Measurements from ENCODE around the gene DENND1B. TPM values are rescaled to one million over a fixed set of nuclear protein-coding genes. Genes with fewer than 3 reads are reported as not detected.

Gene DENND1B
- total RNA-seq, 1 donor from 2014 or later: 10.2 TPM

DNA sequence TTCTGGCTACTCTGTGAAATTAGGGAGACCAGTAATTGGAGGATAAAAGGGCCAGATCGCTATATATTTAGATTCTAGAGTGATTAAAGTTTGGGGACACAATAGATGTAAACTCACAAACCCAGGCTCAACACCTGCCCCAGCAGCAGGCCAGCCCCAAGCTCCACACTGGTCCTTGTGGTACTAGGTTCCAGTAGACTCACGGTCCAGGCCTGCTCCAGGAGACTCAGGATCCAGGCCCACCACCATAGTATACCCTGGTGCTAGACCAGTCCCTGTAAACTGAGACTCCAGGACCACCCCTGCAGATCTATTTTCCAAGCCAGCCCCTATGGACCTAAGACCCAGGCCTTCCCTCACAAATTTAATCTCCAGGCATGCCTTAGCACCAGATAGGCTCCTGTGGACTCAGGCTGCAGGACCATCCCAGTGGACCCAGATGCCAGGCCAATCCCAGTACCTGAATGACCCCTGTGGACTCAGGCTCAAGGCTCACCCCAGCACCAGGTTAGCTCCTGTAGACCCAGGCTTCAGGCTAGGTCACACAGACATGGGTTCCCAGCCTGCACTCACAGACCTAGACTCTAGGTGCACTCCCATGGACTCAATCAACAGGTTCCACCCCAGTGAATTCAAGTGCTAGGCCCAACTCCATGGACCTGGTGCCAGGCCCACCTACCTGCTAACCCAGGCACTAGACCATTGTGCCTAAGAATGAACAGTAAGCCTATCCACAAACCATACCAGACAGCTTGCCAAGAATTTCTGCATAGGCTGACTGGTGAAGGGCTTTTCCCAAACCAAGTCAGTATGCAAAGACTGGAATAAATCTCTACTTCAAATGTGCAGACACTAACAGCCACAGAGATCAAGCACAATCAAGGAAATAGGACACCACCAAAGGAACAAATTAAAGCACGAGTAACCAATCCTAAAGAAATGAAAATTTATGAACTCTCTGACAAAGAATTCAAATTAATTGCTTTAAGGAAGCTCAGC is 13.8 kb upstream of the DENND1B start:
- Mint-ChIP-seq H3K36me3 (ENCODE audit: unreplicated experiment) (no peaks in the 10 kb centered on the region), H3K9me3 (ENCODE audit: unreplicated experiment) (no peaks in the 10 kb centered on the region), H3K4me1 (ENCODE audit: unreplicated experiment) (peaks cover 24% of the 10 kb centered on the region), H3K27me3 (ENCODE audit: unreplicated experiment) (no peaks in the 10 kb centered on the region), H3K4me3 (ENCODE audit: unreplicated experiment) (no peak overlapping the region), H3K27ac (ENCODE audit: unreplicated experiment) (peak overlapping the region; percentile 6)
- TF ChIP-seq, protein P1, sequence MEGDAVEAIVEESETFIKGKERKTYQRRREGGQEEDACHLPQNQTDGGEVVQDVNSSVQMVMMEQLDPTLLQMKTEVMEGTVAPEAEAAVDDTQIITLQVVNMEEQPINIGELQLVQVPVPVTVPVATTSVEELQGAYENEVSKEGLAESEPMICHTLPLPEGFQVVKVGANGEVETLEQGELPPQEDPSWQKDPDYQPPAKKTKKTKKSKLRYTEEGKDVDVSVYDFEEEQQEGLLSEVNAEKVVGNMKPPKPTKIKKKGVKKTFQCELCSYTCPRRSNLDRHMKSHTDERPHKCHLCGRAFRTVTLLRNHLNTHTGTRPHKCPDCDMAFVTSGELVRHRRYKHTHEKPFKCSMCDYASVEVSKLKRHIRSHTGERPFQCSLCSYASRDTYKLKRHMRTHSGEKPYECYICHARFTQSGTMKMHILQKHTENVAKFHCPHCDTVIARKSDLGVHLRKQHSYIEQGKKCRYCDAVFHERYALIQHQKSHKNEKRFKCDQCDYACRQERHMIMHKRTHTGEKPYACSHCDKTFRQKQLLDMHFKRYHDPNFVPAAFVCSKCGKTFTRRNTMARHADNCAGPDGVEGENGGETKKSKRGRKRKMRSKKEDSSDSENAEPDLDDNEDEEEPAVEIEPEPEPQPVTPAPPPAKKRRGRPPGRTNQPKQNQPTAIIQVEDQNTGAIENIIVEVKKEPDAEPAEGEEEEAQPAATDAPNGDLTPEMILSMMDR (IDR thresholded peaks at IDR 0.05): no peak
- no peak for DNase-seq (ENCODE audit: extremely low spot score, unreplicated experiment)

DNA sequence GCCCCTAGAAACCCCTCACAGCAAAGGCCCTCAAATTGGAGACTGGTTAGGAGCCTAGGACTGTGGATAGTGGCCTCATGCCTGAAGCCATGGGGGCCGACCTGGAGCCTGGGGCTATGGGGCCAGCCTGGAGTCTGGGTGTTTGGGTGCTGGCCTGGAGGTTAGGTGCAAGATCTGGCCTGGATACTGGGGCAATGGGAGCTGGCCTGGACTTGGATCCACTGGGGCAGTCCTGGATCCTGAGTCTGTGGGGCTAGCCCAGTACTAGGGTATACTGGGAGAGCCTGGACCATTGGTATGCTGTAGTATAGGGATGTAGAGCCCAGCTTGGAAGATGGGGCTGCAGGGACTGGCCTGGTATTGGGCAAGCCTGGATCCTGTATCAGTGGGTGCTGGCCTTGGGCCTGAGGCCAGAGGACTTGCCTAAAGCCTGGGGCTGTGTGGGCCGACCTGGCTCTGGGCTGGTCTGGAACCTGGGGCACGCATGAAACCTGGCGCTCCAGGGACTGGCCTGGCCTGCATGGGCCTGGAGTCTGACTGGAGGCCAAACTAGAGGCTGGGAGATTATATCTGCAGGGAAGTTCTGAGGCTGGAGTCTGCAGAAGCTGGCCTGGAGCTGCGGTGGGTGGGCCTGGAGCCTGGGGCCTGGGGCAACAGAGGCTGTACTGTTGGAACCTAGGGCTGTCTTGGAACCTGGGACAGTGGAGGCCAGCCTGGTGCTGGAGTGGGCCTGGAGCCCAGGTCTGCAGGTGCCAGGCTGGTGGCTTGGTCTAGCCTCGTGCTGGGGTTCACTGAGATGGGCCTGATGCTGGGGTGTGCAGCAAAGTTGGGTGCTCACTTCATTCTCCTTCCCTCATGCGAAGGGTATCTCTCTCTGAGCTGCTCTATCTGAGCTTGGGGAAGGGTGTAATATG is 12.6 kb upstream of the DENND1B start:
- H3K27ac Mint-ChIP-seq (ENCODE audit: unreplicated experiment): no peak overlapping the region
- DNase-seq (ENCODE audit: extremely low spot score, unreplicated experiment): no peak
- H3K9me3 Mint-ChIP-seq (ENCODE audit: unreplicated experiment): no peaks in the 10 kb centered on the region
- no peaks in the 10 kb centered on the region for H3K27me3 Mint-ChIP-seq (ENCODE audit: unreplicated experiment)
- no peaks in the 10 kb centered on the region for H3K36me3 Mint-ChIP-seq (ENCODE audit: unreplicated experiment)
- TF ChIP-seq, protein P1 (IDR thresholded peaks at IDR 0.05): no peak
- peaks cover 32% of the 10 kb centered on the region for H3K4me1 Mint-ChIP-seq (ENCODE audit: unreplicated experiment)
- H3K4me3 Mint-ChIP-seq (ENCODE audit: unreplicated experiment): no peak overlapping the region

DNA sequence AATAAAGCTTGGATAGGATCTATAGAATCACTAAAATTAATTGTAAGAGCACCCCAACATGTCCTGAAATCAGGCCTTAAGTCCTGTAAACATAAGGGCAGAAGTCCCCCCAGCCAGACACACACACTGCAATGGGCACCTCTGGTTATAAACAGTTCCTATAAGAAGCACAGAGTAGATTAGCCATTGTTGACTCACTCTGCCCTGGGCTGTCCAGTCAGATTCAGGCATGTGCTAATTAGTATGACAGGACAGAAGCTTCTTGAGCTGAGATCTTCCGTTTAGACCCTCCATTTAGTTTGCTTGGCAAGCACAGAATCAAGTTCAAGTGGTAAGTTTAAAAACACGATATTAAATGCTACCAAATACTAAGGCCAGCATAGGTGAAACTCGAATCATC is 11.8 kb upstream of the DENND1B start:
- Mint-ChIP-seq H3K9me3 (ENCODE audit: unreplicated experiment) (no peaks in the 10 kb centered on the region), H3K4me1 (ENCODE audit: unreplicated experiment) (peaks cover 38% of the 10 kb centered on the region), H3K4me3 (ENCODE audit: unreplicated experiment) (no peak overlapping the region), H3K27me3 (ENCODE audit: unreplicated experiment) (no peaks in the 10 kb centered on the region), H3K27ac (ENCODE audit: unreplicated experiment) (no peak overlapping the region), H3K36me3 (ENCODE audit: unreplicated experiment) (no peaks in the 10 kb centered on the region)
- TF ChIP-seq, protein P1 (IDR thresholded peaks at IDR 0.05): no peak
- no peak for DNase-seq (ENCODE audit: extremely low spot score, unreplicated experiment)

DNA sequence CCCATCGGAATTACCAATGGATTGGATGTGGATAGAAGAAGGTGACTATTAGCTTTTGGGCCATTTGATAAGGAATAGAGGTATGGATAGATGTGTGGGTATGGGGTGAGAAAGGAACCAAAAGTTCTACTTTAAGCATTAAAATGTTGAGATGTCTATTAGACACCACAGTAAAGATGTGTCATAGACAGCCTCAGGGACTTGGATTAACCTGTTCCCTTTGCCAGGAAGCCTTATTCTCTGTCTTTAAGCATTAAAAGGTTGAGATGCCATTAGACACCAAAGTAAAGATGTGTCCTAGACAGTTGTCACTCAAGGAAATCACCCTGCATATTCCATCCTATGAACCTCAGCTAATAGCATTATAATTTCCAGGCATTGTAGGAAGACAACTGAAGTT is 11.0 kb upstream of the DENND1B start:
- no peaks in the 10 kb centered on the region for H3K27me3 Mint-ChIP-seq (ENCODE audit: unreplicated experiment)
- peaks cover 40% of the 10 kb centered on the region for H3K4me1 Mint-ChIP-seq (ENCODE audit: unreplicated experiment)
- no peak for DNase-seq (ENCODE audit: extremely low spot score, unreplicated experiment)
- H3K27ac Mint-ChIP-seq (ENCODE audit: unreplicated experiment): no peak overlapping the region
- H3K36me3 Mint-ChIP-seq (ENCODE audit: unreplicated experiment): no peaks in the 10 kb centered on the region
- no peak overlapping the region for H3K4me3 Mint-ChIP-seq (ENCODE audit: unreplicated experiment)
- TF ChIP-seq, protein P1 (IDR thresholded peaks at IDR 0.05): no peak
- no peaks in the 10 kb centered on the region for H3K9me3 Mint-ChIP-seq (ENCODE audit: unreplicated experiment)
